K562 (cell line): ENCODE data around the gene RPL14. TPM values are rescaled to one million over a fixed set of nuclear protein-coding genes. Genes with fewer than 3 reads are reported as not detected.

Experiments
- GABPB1 ChIP-seq: sonication (generic); formaldehyde crosslinking; IDR thresholded peaks from 2 replicates; pipeline ENCODE4 v1.8.0; 2022; ENCODE audit warnings: mild to moderate bottlenecking, missing genetic modification reagents
- KLF1 ChIP-seq: fragments of 450-650 bp; IDR thresholded peaks from 2 replicates; pipeline ENCODE4 v1.6.1; 2016; ENCODE audit warnings: missing genetic modification characterization, missing compliant biosample characterization
- KLF16 ChIP-seq: IDR thresholded peaks from 2 replicates; pipeline ENCODE4 v1.6.1; 2016; ENCODE audit warnings: antibody characterized with exemption
- LCOR ChIP-seq: sonication (generic); formaldehyde crosslinking; IDR thresholded peaks from 2 replicates; pipeline ENCODE4 v1.8.0; 2022; ENCODE audit warnings: mild to moderate bottlenecking, missing genetic modification reagents
- PHF8 ChIP-seq: fragments of 200-600 bp; sonication (generic); IDR thresholded peaks from 2 replicates; pipeline ENCODE4 v1.6.1; 2012; ENCODE audit warnings: mixed run types, mild to moderate bottlenecking, inconsistent platforms, low read length, moderate library complexity, borderline replicate concordance
- SMC3 ChIP-seq: conservative IDR thresholded peaks from 2 replicates; pipeline ENCODE4 v1.6.1; 2011; ENCODE audit warnings: low read depth, low read length, improper control_type of control experiment; ENCODE audit not compliant: insufficient read depth
- TRIM24 ChIP-seq, 2 experiments: fragments of 450-650 bp; IDR thresholded peaks; 2 replicates each; pipeline ENCODE4 v1.6.1; 2016
- polyA plus RNA-seq, 8 experiments: library from polyadenylated mRNA; depleted of rRNA in 4 of 8; stranded (reverse) in 5 of 8; unstranded in 3 of 8; fragments of >200 nt; fragmentation: Nextera tagmentation in 2 of 8; fragmentation: Illumina TruSeq in 1 of 8; extraction: Ambion mirVana in 2 of 8; extraction: Trizol in 1 of 8; gene quantifications; 2 replicates each; pipeline versions ENCODE4 v1.2.1 to v1.2.3, GENCODE V29; 2011 to 2014; ENCODE audit warnings: inconsistent platforms in 1 of 8, missing spikeins in 1 of 8
- total RNA-seq, 7 experiments: library from RNA; depleted of rRNA in 6 of 7; stranded (reverse); fragments of >200 nt in 6 of 7; fragmentation: Illumina TruSeq in 2 of 7; extraction: Trizol in 2 of 7; gene quantifications; 2 replicates each; pipeline versions ENCODE4 v1.2.1 to v1.2.3, GENCODE V29; 2011 to 2021; ENCODE audit warnings: low replicate concordance in 1 of 7
- TF ChIP-seq, protein P1 (sequence below): sonication (generic); formaldehyde crosslinking; IDR thresholded peaks from 2 replicates; pipeline ENCODE4 v1.8.0; 2022; ENCODE audit warnings: mild to moderate bottlenecking, missing genetic modification reagents, borderline replicate concordance
- TF ChIP-seq, protein P2 (sequence below), 2 experiments: fragments of 450-650 bp; formaldehyde crosslinking in 1 of 2; IDR thresholded peaks; 2 replicates each; pipeline versions ENCODE4 v1.4.0 to v1.6.1; 2014 to 2020; ENCODE audit warnings: mild to moderate bottlenecking in 2 of 2, borderline replicate concordance in 1 of 2, low read depth in 1 of 2
- TF ChIP-seq, protein P3 (sequence below): sonication (generic); formaldehyde crosslinking; IDR thresholded peaks from 2 replicates; pipeline ENCODE4 v1.9.0; 2022; ENCODE audit warnings: mild to moderate bottlenecking, missing genetic modification reagents

The RPL14 gene
- total and polyA plus RNA-seq, 9 of the 15 experiments (the other 6 are each of a cell fraction or from before 2014, with no cell fraction given) = 851 to 4,649 (median 2,133) TPM

DNA sequence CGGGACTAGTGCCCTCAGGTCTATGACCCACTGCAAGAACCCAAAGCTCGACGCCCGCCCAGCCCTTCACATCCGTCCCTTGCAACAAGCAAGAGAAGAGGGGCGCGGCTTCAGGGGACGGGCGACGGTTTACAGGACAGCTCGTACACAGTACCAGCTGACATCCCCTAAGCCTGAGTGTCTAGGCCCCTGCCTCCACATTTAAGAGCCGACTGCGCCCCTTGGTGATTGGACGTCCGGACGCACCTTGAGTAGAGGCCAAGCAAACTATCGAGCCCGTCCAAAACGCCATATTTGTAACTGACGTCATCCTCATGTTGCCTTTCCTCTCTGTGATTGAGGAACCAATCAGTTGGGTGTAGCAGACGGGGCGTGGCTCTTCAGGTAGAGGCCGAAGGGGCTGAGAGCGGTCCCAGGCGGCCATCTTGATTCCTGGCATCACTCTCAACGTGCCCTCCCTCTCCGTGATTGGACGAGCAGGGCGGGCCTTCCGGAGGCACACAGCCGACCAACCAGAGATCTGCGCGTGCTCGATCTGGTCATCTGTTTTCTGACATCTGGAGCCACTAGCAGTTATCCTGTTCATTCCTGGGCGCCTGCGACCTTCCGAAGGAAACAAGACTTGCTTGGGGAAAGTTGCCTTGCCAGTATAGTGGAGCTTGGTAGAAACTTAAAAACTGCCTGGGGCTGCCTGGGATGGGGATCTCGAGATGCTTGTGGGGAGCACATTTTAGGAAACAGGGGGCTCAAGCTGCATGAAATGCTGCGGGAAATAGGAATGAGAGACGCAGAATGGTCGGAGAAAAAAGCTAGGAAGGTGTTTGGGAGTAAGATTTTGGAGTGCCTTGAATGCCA is 4.0 kb upstream of the RPL14 start (continued):
- TF ChIP-seq PHF8 (peak; percentile 97), SMC3 (peak; percentile 14; the same call in 1 of the 2 replicates), GABPB1 (CRISPR knock-in tag) (peak; percentile 92), KLF1 (no peak; the same call in 1 of the 2 replicates), TRIM24 (IDR thresholded peaks at IDR 0.05) (no peak; a peak in 1 of 4 replicates), LCOR (CRISPR knock-in tag) (peak; percentile 94), KLF16 (peak; percentile 11; the same call in 1 of the 2 replicates)
- TF ChIP-seq, protein P1, sequence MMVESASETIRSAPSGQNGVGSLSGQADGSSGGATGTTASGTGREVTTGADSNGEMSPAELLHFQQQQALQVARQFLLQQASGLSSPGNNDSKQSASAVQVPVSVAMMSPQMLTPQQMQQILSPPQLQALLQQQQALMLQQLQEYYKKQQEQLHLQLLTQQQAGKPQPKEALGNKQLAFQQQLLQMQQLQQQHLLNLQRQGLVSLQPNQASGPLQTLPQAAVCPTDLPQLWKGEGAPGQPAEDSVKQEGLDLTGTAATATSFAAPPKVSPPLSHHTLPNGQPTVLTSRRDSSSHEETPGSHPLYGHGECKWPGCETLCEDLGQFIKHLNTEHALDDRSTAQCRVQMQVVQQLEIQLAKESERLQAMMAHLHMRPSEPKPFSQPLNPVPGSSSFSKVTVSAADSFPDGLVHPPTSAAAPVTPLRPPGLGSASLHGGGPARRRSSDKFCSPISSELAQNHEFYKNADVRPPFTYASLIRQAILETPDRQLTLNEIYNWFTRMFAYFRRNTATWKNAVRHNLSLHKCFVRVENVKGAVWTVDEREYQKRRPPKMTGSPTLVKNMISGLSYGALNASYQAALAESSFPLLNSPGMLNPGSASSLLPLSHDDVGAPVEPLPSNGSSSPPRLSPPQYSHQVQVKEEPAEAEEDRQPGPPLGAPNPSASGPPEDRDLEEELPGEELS (CRISPR knock-in tag) = no peak
- TF ChIP-seq, protein P2, sequence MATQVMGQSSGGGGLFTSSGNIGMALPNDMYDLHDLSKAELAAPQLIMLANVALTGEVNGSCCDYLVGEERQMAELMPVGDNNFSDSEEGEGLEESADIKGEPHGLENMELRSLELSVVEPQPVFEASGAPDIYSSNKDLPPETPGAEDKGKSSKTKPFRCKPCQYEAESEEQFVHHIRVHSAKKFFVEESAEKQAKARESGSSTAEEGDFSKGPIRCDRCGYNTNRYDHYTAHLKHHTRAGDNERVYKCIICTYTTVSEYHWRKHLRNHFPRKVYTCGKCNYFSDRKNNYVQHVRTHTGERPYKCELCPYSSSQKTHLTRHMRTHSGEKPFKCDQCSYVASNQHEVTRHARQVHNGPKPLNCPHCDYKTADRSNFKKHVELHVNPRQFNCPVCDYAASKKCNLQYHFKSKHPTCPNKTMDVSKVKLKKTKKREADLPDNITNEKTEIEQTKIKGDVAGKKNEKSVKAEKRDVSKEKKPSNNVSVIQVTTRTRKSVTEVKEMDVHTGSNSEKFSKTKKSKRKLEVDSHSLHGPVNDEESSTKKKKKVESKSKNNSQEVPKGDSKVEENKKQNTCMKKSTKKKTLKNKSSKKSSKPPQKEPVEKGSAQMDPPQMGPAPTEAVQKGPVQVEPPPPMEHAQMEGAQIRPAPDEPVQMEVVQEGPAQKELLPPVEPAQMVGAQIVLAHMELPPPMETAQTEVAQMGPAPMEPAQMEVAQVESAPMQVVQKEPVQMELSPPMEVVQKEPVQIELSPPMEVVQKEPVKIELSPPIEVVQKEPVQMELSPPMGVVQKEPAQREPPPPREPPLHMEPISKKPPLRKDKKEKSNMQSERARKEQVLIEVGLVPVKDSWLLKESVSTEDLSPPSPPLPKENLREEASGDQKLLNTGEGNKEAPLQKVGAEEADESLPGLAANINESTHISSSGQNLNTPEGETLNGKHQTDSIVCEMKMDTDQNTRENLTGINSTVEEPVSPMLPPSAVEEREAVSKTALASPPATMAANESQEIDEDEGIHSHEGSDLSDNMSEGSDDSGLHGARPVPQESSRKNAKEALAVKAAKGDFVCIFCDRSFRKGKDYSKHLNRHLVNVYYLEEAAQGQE (IDR thresholded peaks at IDR 0.05; ENCODE audit: borderline replicate concordance) = no peak
- TF ChIP-seq, protein P2 (CRISPR knock-in tag; IDR thresholded peaks at IDR 0.05; ENCODE audit: low read depth) = peak; percentile 55
- TF ChIP-seq, protein P3, sequence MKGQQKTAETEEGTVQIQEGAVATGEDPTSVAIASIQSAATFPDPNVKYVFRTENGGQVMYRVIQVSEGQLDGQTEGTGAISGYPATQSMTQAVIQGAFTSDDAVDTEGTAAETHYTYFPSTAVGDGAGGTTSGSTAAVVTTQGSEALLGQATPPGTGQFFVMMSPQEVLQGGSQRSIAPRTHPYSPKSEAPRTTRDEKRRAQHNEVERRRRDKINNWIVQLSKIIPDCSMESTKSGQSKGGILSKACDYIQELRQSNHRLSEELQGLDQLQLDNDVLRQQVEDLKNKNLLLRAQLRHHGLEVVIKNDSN (CRISPR knock-in tag) = peak; percentile 59
